SKM-1 treated with dmso at 0.1 percent for 144 hours (cell line): ENCODE measurements around the gene ZNF587.
"Not testable (repeated sequence)": the region's sequence is repeated elsewhere in the genome, so short reads cannot be mapped to it uniquely, and the experiment has no call there.

Experiments used
- DNase-seq: peaks from one replicate; lab custom pipeline; 2025; ENCODE audit not compliant: unreplicated experiment; lab: John Stamatoyannopoulos, UW

ZNF587 gene

GRCh38 chr19:57821501-57821900, 28.2 kb upstream of the ZNF587 start:
- DNase-seq = not testable (repeated sequence)

GRCh38 chr19:57823155-57823554, 26.5 kb upstream of the ZNF587 start:
- DNase-seq = not testable (repeated sequence)

GRCh38 chr19:57823608-57824007, 26.1 kb upstream of the ZNF587 start:
- not testable (repeated sequence) for DNase-seq

GRCh38 chr19:57825511-57825910, 24.1 kb upstream of the ZNF587 start:
- DNase-seq = no peak

- no peak for DNase-seq
These were observed 20.3 kb upstream of the ZNF587 start for GRCh38 chr19:57829316-57829715.

GRCh38 chr19:57830071-57830602, 19.5 kb upstream of the ZNF587 start, which contains the start of gene ZNF587B:
ZNF587B (plus strand) TSS chr19:57830299; CDS start chr19:57830529, 230 bp downstream.
- no peak for DNase-seq

- DNase-seq = not testable (repeated sequence)
These were observed 12.7 kb upstream of the ZNF587 start for GRCh38 chr19:57836991-57837390.

GRCh38 chr19:57838622-57839191, 11.0 kb upstream of the ZNF587 start:
- not testable (repeated sequence) for DNase-seq

- DNase-seq = no peak
These were observed 8.4 kb upstream of the ZNF587 start for GRCh38 chr19:57841122-57841763.

- not testable (repeated sequence) for DNase-seq
These were observed 2.5 kb upstream of the ZNF587 start for GRCh38 chr19:57847164-57847563.

GRCh38 chr19:57849162-57849665, 445 bp upstream of the ZNF587 start:
- DNase-seq = not testable (repeated sequence)

GRCh38 chr19:57850553-57851017, 926 bp downstream of the ZNF587 start:
- no peak for DNase-seq

GRCh38 chr19:57851812-57852603, 2.3 kb downstream of the ZNF587 start:
- not testable (repeated sequence) for DNase-seq

GRCh38 chr19:57854117-57854516, 4.5 kb downstream of the ZNF587 start:
- not testable (repeated sequence) for DNase-seq

- DNase-seq = not testable (repeated sequence)
These were observed 12.7 kb downstream of the ZNF587 start for GRCh38 chr19:57862351-57862750.

- no peak for DNase-seq
These were observed 18.3 kb downstream of the ZNF587 start for GRCh38 chr19:57867868-57868492.

GRCh38 chr19:57869655-57870054, 20.0 kb downstream of the ZNF587 start:
- not testable (repeated sequence) for DNase-seq

- no peak for DNase-seq
These were observed 20.6 kb downstream of the ZNF587 start for GRCh38 chr19:57870225-57870624.

- DNase-seq = no peak
These were observed 22.8 kb downstream of the ZNF587 start for GRCh38 chr19:57872450-57872849.

- not testable (repeated sequence) for DNase-seq
These were observed 24.5 kb downstream of the ZNF587 start for GRCh38 chr19:57873883-57874799.
